ENCODE results near the gene MFSD6. TPM values are rescaled to one million over a fixed set of nuclear protein-coding genes. Genes with fewer than 3 reads are reported as not detected.
"Not testable (repeated sequence)": the region's sequence is repeated elsewhere in the genome, so short reads cannot be mapped to it uniquely, and the experiment has no call there.

Gene MFSD6
- total RNA-seq, 2 experiments from 2014 or later = 30.1 to 35.4 TPM

DNA sequence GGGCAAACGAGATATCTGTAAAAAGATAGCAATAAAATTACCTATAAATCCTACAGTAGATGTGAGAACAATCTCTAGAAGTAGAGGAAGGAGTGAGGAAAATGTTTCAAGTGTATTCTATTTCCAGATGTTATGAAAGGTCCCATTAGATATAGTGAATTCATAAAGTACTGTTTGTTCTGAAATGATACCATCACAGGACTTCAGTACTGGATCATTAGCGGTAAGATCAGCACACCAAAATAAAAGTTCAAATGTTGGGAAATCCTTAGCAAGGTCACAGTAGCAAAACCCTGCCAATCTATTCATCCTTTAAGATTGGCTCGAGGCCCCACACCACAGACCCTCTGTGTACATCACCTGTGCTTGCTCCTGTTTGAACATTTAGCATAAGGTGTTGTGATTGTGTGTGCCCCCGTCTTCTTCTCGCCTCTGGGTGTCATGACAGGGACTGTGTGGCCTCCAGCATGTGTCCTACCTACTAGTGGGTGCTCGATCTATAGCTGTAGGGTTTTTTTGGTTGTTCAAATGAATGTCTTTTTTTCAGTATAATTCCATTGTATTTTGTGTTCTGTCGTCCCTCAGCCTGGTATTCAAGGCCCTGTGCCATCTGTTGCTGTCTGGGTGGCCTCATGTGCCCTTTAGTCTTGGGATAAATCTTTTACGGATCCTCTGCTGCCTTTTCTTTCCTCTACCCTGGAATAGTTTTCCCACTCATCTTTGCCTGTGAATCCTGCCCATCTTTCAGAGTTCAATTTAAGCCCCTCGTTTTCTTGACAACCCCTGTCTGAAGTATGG, 9.1 kb downstream of the MFSD6 start:
- peak overlapping the region; percentile 16 for H3K27ac Mint-ChIP-seq
- POLR2A ChIA-PET = no interaction called here
- CTCF ChIA-PET = interaction anchor here (0.6 kb wide), 1 partner anchor 1330 kb away, joined by 3 read pairs; no protein-coding TSS in a partner anchor
- H3K4me1 Mint-ChIP-seq = peaks cover 64% of the 10 kb centered on the region
- peaks cover 22% of the 10 kb centered on the region for H3K36me3 Mint-ChIP-seq (ENCODE audit: low read depth)
- intact Hi-C loops (cut with DNase I, micrococcal nuclease) = no loop called here
- no peaks in the 10 kb centered on the region for H3K27me3 Mint-ChIP-seq
- ATAC-seq (no peak), DNase-seq (no peak)
- no peaks in the 10 kb centered on the region for H3K9me3 Mint-ChIP-seq (ENCODE audit: low read depth)
- no peak overlapping the region for H3K4me3 Mint-ChIP-seq

DNA sequence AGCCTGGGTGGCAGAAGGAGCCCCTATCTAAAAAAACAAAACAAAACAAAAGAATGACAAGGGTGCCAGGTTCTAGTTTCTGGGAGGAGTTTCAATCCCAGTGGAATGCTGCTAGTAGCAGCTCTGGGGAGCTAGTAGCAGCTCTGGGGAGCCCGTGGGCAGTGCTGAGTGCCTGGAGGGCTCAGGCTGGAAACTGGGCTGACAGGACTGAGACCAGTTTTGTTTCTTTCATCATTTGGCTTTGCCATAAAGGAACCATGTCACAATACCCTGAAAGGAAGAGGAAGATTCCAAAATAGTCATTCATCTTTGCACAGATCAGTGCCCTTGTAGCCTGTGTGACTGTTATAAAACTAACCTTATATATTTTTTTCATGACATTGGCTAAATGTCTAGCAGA, 10.6 kb downstream of the MFSD6 start:
- H3K4me1 Mint-ChIP-seq = peaks cover 64% of the 10 kb centered on the region

DNA sequence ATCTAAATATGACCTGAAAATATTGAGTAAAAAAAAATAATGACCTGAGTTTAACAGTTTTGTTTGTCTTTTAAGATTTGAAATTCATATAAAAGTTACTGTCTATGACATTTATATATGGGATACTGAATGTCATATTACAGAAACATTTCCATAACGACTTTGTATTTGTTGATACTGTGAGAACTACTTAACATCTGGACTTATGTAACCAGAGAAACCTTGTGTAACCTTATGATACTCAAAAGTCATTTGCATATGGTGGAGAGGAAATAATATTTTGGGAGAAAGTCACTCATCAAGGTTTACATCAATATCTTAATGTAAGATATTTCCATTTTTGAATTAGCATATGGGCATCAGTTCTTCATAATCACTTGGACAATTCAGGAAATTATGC, 12.6 kb downstream of the MFSD6 start:
- intact Hi-C loops (cut with DNase I, micrococcal nuclease) = no loop called here
- peaks cover 18% of the 10 kb centered on the region for H3K36me3 Mint-ChIP-seq (ENCODE audit: low read depth)
- ChIA-PET POLR2A (no interaction called here), CTCF (no interaction called here)
- H3K4me1 Mint-ChIP-seq = peaks cover 68% of the 10 kb centered on the region
- no peak overlapping the region for H3K4me3 Mint-ChIP-seq
- H3K9me3 Mint-ChIP-seq (ENCODE audit: low read depth) = peaks cover under 1% of the 10 kb centered on the region
- H3K27me3 Mint-ChIP-seq = no peaks in the 10 kb centered on the region
- ATAC-seq (no peak), DNase-seq (no peak)
- H3K27ac Mint-ChIP-seq = no peak overlapping the region

More for the DNA sequence above, 10.6 kb downstream of the MFSD6 start:
- ATAC-seq (no peak), DNase-seq (no peak)
- intact Hi-C loops (cut with DNase I, micrococcal nuclease) = no loop called here
- POLR2A ChIA-PET = no interaction called here
- CTCF ChIA-PET = interaction anchor here (1.0 to 1.1 kb wide), 2 partner anchors 15 to 76 kb away, joined by 3 read pairs; no protein-coding TSS in a partner anchor
- H3K27ac Mint-ChIP-seq = peak overlapping the region; percentile 19
- H3K27me3 Mint-ChIP-seq = no peaks in the 10 kb centered on the region
- peaks cover 17% of the 10 kb centered on the region for H3K36me3 Mint-ChIP-seq (ENCODE audit: low read depth)
- H3K4me3 Mint-ChIP-seq = no peak overlapping the region
- no peaks in the 10 kb centered on the region for H3K9me3 Mint-ChIP-seq (ENCODE audit: low read depth)

DNA sequence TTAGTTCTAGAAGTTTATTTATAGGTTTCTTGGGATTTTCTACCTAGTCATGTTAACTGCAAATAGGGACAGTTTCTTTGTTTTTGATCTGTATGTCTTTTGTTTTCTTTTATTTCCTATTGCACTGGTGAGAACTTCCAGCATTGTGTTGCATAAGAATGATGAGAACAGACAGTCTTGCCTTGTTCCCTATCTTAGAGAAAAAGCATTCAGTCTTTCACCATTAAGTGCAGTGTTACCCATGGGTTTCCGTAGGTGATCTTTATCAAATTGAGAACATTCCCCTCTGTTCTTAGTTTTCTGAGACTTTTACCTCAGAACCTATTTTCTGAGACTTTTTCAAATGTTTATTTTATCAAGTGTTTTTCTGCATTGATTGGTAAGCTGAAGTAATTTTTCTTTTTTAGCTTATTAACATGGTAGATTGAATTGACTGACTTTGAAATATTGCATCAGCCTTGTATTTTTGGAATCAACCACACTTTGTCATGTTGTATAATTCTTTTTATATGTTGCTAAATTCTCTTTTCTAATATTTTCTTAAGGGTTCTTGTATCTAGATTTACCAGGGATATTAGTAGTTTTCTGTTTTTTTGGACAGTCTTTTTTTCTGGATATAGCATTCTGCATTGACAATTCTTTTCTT, 17.2 kb downstream of the MFSD6 start:
- Mint-ChIP-seq H3K4me3 (no peak overlapping the region), H3K36me3 (ENCODE audit: low read depth) (peaks cover 29% of the 10 kb centered on the region), H3K27ac (peak overlapping the region; percentile 58), H3K4me1 (peaks cover 56% of the 10 kb centered on the region), H3K9me3 (ENCODE audit: low read depth) (peaks cover 7% of the 10 kb centered on the region), H3K27me3 (no peaks in the 10 kb centered on the region)
- POLR2A ChIA-PET = no interaction called here
- no peak for DNase-seq
- CTCF ChIA-PET = interaction anchor here (0.8 to 2.6 kb wide), 7 partner anchors 9 to 189 kb away, joined by 3 to 8 read pairs (median 3); no protein-coding TSS in a partner anchor
- intact Hi-C loops (cut with DNase I, micrococcal nuclease) = no loop called here
- no peak for ATAC-seq

DNA sequence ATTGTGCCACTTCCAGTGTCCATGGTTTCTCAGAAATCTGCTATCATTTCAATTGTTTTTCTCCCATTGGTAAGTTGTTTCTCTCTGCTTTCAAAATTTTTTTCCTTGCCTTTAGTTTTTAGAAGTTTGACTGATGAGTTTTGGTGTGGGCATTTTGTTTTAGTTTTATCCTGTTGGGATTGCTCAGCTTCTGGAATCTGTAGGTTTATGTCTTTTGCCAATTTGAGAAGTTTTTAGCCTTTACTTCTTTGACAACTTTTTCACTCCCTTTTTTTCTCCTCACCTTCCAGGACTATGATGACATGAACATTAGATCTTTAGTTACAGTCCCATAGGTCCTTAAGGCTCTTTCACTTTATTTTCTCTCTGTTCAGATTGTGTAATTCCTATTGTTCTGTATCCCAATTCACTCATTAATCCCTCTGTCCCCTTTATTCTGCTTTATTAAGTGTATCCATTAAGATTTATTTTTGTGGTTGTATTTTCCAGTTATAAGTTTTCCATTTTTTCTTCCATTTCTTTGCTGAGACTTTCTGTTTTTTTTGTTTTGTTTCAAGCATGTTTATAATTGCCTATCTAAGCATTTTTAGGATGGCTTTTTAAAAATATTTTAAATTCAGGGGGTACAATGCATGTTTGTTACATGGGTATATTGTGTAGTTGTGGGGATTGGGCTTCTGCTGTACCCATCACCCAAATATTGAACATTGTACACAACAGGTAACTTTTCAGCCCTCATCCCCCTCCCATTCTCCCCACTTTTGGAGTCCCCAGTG, 17.9 kb downstream of the MFSD6 start:
- Mint-ChIP-seq H3K9me3 (ENCODE audit: low read depth) (peaks cover 7% of the 10 kb centered on the region), H3K4me1 (peaks cover 49% of the 10 kb centered on the region), H3K4me3 (no peak overlapping the region), H3K27me3 (no peaks in the 10 kb centered on the region), H3K27ac (peak overlapping the region; percentile 58), H3K36me3 (ENCODE audit: low read depth) (peaks cover 26% of the 10 kb centered on the region)
- no peak for ATAC-seq
- DNase-seq = no peak
- CTCF ChIA-PET = interaction anchor here (0.8 to 2.6 kb wide), 4 partner anchors 12 to 188 kb away, joined by 3 to 8 read pairs (median 4); no protein-coding TSS in a partner anchor
- intact Hi-C loops (cut with DNase I, micrococcal nuclease) = no loop called here
- POLR2A ChIA-PET = no interaction called here

DNA sequence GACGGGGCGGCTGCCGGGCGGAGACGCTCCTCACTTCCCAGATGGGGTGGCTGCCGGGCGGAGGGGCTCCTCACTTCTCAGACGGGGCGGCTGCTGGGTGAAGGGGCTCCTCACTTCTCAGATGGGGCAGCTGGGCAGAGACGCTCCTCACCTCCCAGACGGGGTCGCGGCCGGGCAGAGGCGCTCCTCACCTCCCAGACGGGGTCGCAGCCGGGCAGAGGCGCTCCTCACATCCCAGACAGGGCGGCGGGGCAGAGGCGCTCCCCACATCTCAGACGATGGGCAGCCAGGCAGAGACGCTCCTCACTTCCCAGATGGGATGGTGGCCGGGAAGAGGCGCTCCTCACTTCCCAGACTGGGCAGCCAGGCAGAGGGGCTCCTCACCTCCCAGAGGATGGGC, 22.7 kb downstream of the MFSD6 start:
- POLR2A ChIA-PET; H3K27me3 Mint-ChIP-seq; H3K27ac Mint-ChIP-seq; H3K4me3 Mint-ChIP-seq; H3K9me3 Mint-ChIP-seq (ENCODE audit: low read depth); DNase-seq; ATAC-seq; CTCF ChIA-PET; intact Hi-C loops (cut with DNase I, micrococcal nuclease): not testable (repeated sequence)
- Mint-ChIP-seq H3K4me1 (peaks cover 54% of the 10 kb centered on the region), H3K36me3 (ENCODE audit: low read depth) (peaks cover 38% of the 10 kb centered on the region)

DNA sequence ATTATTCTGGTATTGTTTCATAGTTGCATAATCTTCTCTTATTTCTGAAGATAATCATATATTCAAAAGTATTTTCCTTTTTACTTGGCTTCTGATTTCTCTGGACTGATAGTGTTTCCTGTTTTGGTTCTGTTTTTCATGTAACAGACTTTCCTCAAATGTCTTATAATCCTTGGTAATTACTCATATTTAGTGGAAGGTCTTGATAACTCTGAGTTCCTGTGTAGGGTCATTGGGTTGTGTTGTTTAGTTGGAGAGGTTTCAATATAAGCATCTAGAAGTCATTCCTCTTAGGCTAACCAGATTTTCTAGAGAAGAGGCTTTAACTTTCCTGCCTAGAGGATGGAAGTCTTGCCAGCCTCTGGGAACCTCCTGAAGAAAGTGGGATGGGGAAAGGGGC, 23.8 kb downstream of the MFSD6 start:
- CTCF ChIA-PET = no interaction called here
- ATAC-seq (peak; percentile 57), DNase-seq (no peak)
- Mint-ChIP-seq H3K4me1 (peaks cover 51% of the 10 kb centered on the region), H3K9me3 (ENCODE audit: low read depth) (peaks cover 3% of the 10 kb centered on the region), H3K27ac (peak overlapping the region; percentile 71), H3K4me3 (no peak overlapping the region), H3K36me3 (ENCODE audit: low read depth) (peaks cover 40% of the 10 kb centered on the region), H3K27me3 (no peaks in the 10 kb centered on the region)
- POLR2A ChIA-PET = no interaction called here
- intact Hi-C loops (cut with DNase I, micrococcal nuclease) = no loop called here

DNA sequence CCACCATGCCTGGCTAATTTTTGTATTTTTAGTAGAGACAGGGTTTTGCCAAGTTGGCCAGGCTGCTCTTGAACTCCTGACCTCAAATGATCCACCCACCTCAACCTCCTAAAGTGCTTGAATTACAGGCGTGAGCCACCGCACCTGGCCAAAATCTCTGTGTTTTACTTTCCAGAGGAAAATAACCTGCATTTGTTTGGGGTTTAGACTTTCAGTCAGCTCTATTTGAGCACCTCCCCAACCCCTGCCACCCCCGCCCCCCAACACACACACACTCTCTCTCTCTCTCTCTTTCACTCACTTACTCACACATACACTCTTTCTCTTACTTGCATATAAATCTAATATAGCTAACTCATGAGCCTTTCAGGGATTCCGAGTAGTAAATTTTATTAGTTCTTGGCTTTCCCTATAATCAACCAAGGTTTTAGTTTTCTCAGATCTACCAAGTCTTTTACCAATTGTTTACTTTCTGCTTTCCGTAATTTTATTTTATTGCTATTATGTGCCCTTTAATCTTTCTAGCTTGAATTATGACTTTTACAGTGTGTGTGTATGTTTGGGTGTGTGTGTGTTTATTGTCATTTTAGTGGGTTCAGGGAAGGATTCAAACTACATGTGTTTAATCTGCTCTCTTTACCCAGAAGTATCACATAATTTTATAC, 24.5 kb downstream of the MFSD6 start:
- Mint-ChIP-seq H3K27me3 (no peaks in the 10 kb centered on the region), H3K36me3 (ENCODE audit: low read depth) (peaks cover 40% of the 10 kb centered on the region), H3K4me3 (no peak overlapping the region), H3K9me3 (ENCODE audit: low read depth) (peaks cover 3% of the 10 kb centered on the region), H3K27ac (peak overlapping the region; percentile 61), H3K4me1 (peaks cover 52% of the 10 kb centered on the region)
- ChIA-PET POLR2A (no interaction called here), CTCF (interaction anchor here (1.0 to 1.5 kb wide), 3 partner anchors 8 to 14 kb away, joined by 3 to 5 read pairs (median 3); no protein-coding TSS in a partner anchor)
- intact Hi-C loops (cut with DNase I, micrococcal nuclease) = no loop called here
- peak; percentile 52 for ATAC-seq
- peak; percentile 30 for DNase-seq

DNA sequence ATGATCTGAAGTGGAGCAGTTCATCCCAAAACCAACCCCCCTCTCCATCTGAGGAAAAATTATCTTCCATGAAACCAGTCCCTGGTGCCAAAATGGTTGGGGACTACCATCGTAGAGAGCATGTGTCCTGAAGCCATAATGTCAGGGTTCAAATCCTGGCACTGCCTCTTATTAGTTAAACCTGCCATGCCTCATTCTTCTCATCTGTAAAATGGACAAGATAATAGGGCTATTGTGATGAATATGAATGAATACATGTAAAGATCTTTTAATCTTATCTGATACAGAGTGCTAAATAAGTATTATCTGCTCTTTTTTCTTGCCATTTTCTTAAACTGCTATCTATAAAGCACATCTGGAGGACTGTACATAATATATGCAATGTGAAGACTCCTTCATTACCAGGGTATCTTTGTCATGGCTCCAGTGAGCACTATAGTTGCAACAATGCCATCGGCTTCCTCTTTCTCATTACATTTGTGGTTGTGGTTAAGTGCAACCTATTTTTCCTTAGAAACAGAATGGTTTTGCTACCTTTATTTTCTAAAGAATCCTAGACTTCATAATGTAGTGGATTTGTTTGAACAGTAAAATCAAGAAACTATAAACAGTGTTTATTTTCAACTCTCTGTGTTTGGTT, 27.0 kb downstream of the MFSD6 start:
- Mint-ChIP-seq H3K4me3 (no peak overlapping the region), H3K9me3 (ENCODE audit: low read depth) (no peaks in the 10 kb centered on the region), H3K27me3 (no peaks in the 10 kb centered on the region), H3K27ac (no peak overlapping the region), H3K36me3 (ENCODE audit: low read depth) (peaks cover 46% of the 10 kb centered on the region), H3K4me1 (peaks cover 67% of the 10 kb centered on the region)
- ATAC-seq (no peak), DNase-seq (no peak)
- intact Hi-C loops (cut with DNase I, micrococcal nuclease) = no loop called here
- POLR2A ChIA-PET = no interaction called here
- CTCF ChIA-PET = no interaction called here

DNA sequence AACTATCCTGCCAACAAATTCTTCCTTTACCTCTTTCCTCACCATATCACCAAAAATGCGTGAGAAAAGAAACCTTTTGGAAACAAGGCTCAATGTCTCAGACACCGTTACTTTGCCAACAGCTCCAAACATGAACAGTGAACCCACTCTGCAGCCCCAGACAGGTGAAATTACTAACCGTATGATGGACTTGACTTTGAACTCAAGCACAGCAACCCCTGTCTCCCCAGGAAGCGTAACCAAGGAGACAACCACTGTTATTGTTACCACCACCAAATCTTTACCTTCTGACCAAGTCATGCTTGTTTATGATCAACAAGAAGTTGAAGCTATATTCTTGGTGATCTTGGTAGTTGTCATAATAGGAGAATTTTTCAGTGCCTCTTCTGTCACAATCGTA, 28.4 kb downstream of the MFSD6 start:
- no peak for DNase-seq
- ChIA-PET POLR2A (no interaction called here), CTCF (interaction anchor here (0.5 to 1.4 kb wide), 2 partner anchors 8 to 32 kb away, joined by 3 to 4 read pairs; no protein-coding TSS in a partner anchor)
- H3K27me3 Mint-ChIP-seq = no peaks in the 10 kb centered on the region
- H3K36me3 Mint-ChIP-seq (ENCODE audit: low read depth) = peaks cover 46% of the 10 kb centered on the region
- no peaks in the 10 kb centered on the region for H3K9me3 Mint-ChIP-seq (ENCODE audit: low read depth)
- H3K27ac Mint-ChIP-seq = no peak overlapping the region
- intact Hi-C loops (cut with DNase I, micrococcal nuclease) = no loop called here
- no peak overlapping the region for H3K4me3 Mint-ChIP-seq
- ATAC-seq = no peak
- H3K4me1 Mint-ChIP-seq = peaks cover 76% of the 10 kb centered on the region
